ENCODE results near the gene MC3R. TPM values are rescaled to one million over a fixed set of nuclear protein-coding genes. Genes with fewer than 3 reads are reported as not detected.
A peak's percentile ranks its signal among the peaks of the same experiment; 100 is the strongest.
"Not testable (repeated sequence)": the region's sequence is repeated elsewhere in the genome, so short reads cannot be mapped to it uniquely, and the experiment has no call there.

Gene MC3R
- total RNA-seq, result not detected

- no peak within 1 kb of the TSS for H3K27ac Mint-ChIP-seq
- H3K4me3 Mint-ChIP-seq, result no peak within 1 kb of the TSS
- peaks cover 30 to 61% of the 10 kb centered on the region in 2 donors for H3K27me3 Mint-ChIP-seq
- no peaks in the 10 kb centered on the region for H3K36me3 Mint-ChIP-seq
- H3K9me3 Mint-ChIP-seq, result no peaks in the 10 kb centered on the region
- no peak for DNase-seq (ENCODE audit: low spot score)
- no peaks in the 10 kb centered on the region for H3K4me1 Mint-ChIP-seq (ENCODE audit: low read depth in 2 of 2)
- ATAC-seq, result peak in 1 of 2 donors; percentile 53
Observed at GRCh38 chr20:56247954-56248782, at the start of gene MC3R. MC3R (plus strand) TSS chr20:56248732; CDS start chr20:56248844, 112 bp downstream.

- Mint-ChIP-seq H3K36me3 (peaks cover 14% of the 10 kb centered on the region), H3K4me3 (no peak overlapping the region), H3K4me1 (ENCODE audit: low read depth in 2 of 2) (no peaks in the 10 kb centered on the region), H3K9me3 (peaks cover 10% of the 10 kb centered on the region), H3K27ac (no peak overlapping the region), H3K27me3 (peaks cover 4 to 15% of the 10 kb centered on the region in 2 donors)
- DNase-seq (ENCODE audit: low spot score) (no peak), ATAC-seq (no peak)
Observed at GRCh38 chr20:56200456-56200855, 48.1 kb upstream of the MC3R start.

GRCh38 chr20:56202493-56203077, 45.9 kb upstream of the MC3R start:
- Mint-ChIP-seq H3K27me3 (peaks cover 2 to 15% of the 10 kb centered on the region in 2 donors), H3K27ac (no peak overlapping the region), H3K36me3 (peaks cover 14% of the 10 kb centered on the region), H3K4me1 (ENCODE audit: low read depth in 2 of 2) (peaks cover 0 to under 1% of the 10 kb centered on the region in 2 donors), H3K9me3 (peaks cover 10% of the 10 kb centered on the region), H3K4me3 (no peak overlapping the region)
- ATAC-seq (no peak), DNase-seq (ENCODE audit: low spot score) (no peak)

- Mint-ChIP-seq H3K4me1 (ENCODE audit: low read depth in 2 of 2) (peaks cover 9 to 15% of the 10 kb centered on the region in 2 donors), H3K9me3 (peaks cover 10% of the 10 kb centered on the region), H3K27me3 (peaks cover 2 to 23% of the 10 kb centered on the region in 2 donors), H3K4me3 (no peak overlapping the region), H3K27ac (no peak overlapping the region), H3K36me3 (peaks cover 14% of the 10 kb centered on the region)
- ATAC-seq, result peak in 1 of 2 donors; percentile 45
- DNase-seq (ENCODE audit: low spot score), result no peak
Observed at GRCh38 chr20:56204206-56204605, 44.3 kb upstream of the MC3R start.

GRCh38 chr20:56205346-56205745, 43.2 kb upstream of the MC3R start:
- no peak for ATAC-seq
- H3K27ac Mint-ChIP-seq, result no peak overlapping the region

GRCh38 chr20:56207656-56208055, 40.9 kb upstream of the MC3R start:
- Mint-ChIP-seq H3K27ac (no peak overlapping the region), H3K9me3 (no peaks in the 10 kb centered on the region), H3K27me3 (peaks cover 2 to 27% of the 10 kb centered on the region in 2 donors), H3K4me3 (no peak overlapping the region), H3K4me1 (ENCODE audit: low read depth in 2 of 2) (peaks cover 14 to 19% of the 10 kb centered on the region in 2 donors), H3K36me3 (no peaks in the 10 kb centered on the region)
- no peak for ATAC-seq
- no peak for DNase-seq (ENCODE audit: low spot score)

More at GRCh38 chr20:56205346-56205745, 43.2 kb upstream of the MC3R start:
- DNase-seq (ENCODE audit: low spot score), result no peak
- H3K9me3 Mint-ChIP-seq, result peaks cover 4% of the 10 kb centered on the region
- H3K4me1 Mint-ChIP-seq (ENCODE audit: low read depth in 2 of 2), result peaks cover 14 to 16% of the 10 kb centered on the region in 2 donors
- H3K36me3 Mint-ChIP-seq, result peaks cover 5% of the 10 kb centered on the region
- peaks cover 2 to 26% of the 10 kb centered on the region in 2 donors for H3K27me3 Mint-ChIP-seq
- H3K4me3 Mint-ChIP-seq, result no peak overlapping the region

- H3K4me3 Mint-ChIP-seq, result no peak overlapping the region
- DNase-seq (ENCODE audit: low spot score) (no peak), ATAC-seq (no peak)
- H3K9me3 Mint-ChIP-seq, result no peaks in the 10 kb centered on the region
- H3K4me1 Mint-ChIP-seq (ENCODE audit: low read depth in 2 of 2), result peaks cover 14 to 19% of the 10 kb centered on the region in 2 donors
- H3K36me3 Mint-ChIP-seq, result no peaks in the 10 kb centered on the region
- no peak overlapping the region for H3K27ac Mint-ChIP-seq
- H3K27me3 Mint-ChIP-seq, result peaks cover 0 to 23% of the 10 kb centered on the region in 2 donors
Observed at GRCh38 chr20:56208121-56208520, 40.4 kb upstream of the MC3R start.

- H3K4me3 Mint-ChIP-seq, result no peak overlapping the region
- peaks cover 13 to 36% of the 10 kb centered on the region in 2 donors for H3K27me3 Mint-ChIP-seq
- no peak overlapping the region for H3K27ac Mint-ChIP-seq
- no peaks in the 10 kb centered on the region for H3K9me3 Mint-ChIP-seq
- H3K4me1 Mint-ChIP-seq (ENCODE audit: low read depth in 2 of 2), result peaks cover 14 to 19% of the 10 kb centered on the region in 2 donors
- DNase-seq (ENCODE audit: low spot score) (no peak), ATAC-seq (no peak)
- no peaks in the 10 kb centered on the region for H3K36me3 Mint-ChIP-seq
Observed at GRCh38 chr20:56211051-56211450, 37.5 kb upstream of the MC3R start.

GRCh38 chr20:56212091-56212490, 36.4 kb upstream of the MC3R start:
- H3K9me3 Mint-ChIP-seq, result no peaks in the 10 kb centered on the region
- peaks cover 14 to 19% of the 10 kb centered on the region in 2 donors for H3K4me1 Mint-ChIP-seq (ENCODE audit: low read depth in 2 of 2)
- ATAC-seq (no peak), DNase-seq (ENCODE audit: low spot score) (no peak)
- no peak overlapping the region for H3K4me3 Mint-ChIP-seq
- no peaks in the 10 kb centered on the region for H3K36me3 Mint-ChIP-seq
- no peak overlapping the region for H3K27ac Mint-ChIP-seq
- H3K27me3 Mint-ChIP-seq, result peaks cover 18 to 44% of the 10 kb centered on the region in 2 donors

GRCh38 chr20:56213321-56213720, 35.2 kb upstream of the MC3R start:
- ATAC-seq, result no peak
- Mint-ChIP-seq H3K4me3 (no peak overlapping the region), H3K27ac (no peak overlapping the region), H3K36me3 (no peaks in the 10 kb centered on the region), H3K27me3 (peaks cover 18 to 44% of the 10 kb centered on the region in 2 donors), H3K9me3 (no peaks in the 10 kb centered on the region), H3K4me1 (ENCODE audit: low read depth in 2 of 2) (peaks cover 12 to 13% of the 10 kb centered on the region in 2 donors)
- no peak for DNase-seq (ENCODE audit: low spot score)

GRCh38 chr20:56215115-56215514, 33.4 kb upstream of the MC3R start:
- Mint-ChIP-seq H3K4me3 (no peak overlapping the region), H3K27me3 (peaks cover 22 to 27% of the 10 kb centered on the region in 2 donors), H3K27ac (no peak overlapping the region), H3K9me3 (peaks cover 3% of the 10 kb centered on the region), H3K36me3 (no peaks in the 10 kb centered on the region), H3K4me1 (ENCODE audit: low read depth in 2 of 2) (peaks cover 0 to 4% of the 10 kb centered on the region in 2 donors)
- DNase-seq (ENCODE audit: low spot score) (no peak), ATAC-seq (no peak)

GRCh38 chr20:56217829-56218228, 30.7 kb upstream of the MC3R start:
- H3K27me3 Mint-ChIP-seq, result peaks cover 26 to 29% of the 10 kb centered on the region in 2 donors
- no peaks in the 10 kb centered on the region for H3K4me1 Mint-ChIP-seq (ENCODE audit: low read depth in 2 of 2)
- peaks cover 7% of the 10 kb centered on the region for H3K9me3 Mint-ChIP-seq
- DNase-seq (ENCODE audit: low spot score) (no peak), ATAC-seq (no peak)
- no peak overlapping the region for H3K27ac Mint-ChIP-seq
- no peak overlapping the region for H3K4me3 Mint-ChIP-seq
- no peaks in the 10 kb centered on the region for H3K36me3 Mint-ChIP-seq

GRCh38 chr20:56221186-56221585, 27.3 kb upstream of the MC3R start:
- H3K27ac Mint-ChIP-seq, result not testable (repeated sequence)

GRCh38 chr20:56222201-56222600, 26.3 kb upstream of the MC3R start:
- H3K27me3 Mint-ChIP-seq, result peaks cover 13 to 16% of the 10 kb centered on the region in 2 donors
- no peaks in the 10 kb centered on the region for H3K36me3 Mint-ChIP-seq
- H3K4me1 Mint-ChIP-seq (ENCODE audit: low read depth in 2 of 2), result no peaks in the 10 kb centered on the region
- no peak for ATAC-seq
- H3K27ac Mint-ChIP-seq, result no peak overlapping the region
- H3K4me3 Mint-ChIP-seq, result no peak overlapping the region
- H3K9me3 Mint-ChIP-seq, result peaks cover 7% of the 10 kb centered on the region
- no peak for DNase-seq (ENCODE audit: low spot score)

More at GRCh38 chr20:56221186-56221585, 27.3 kb upstream of the MC3R start:
- ATAC-seq; DNase-seq (ENCODE audit: low spot score); H3K4me3 Mint-ChIP-seq; H3K4me1 Mint-ChIP-seq (ENCODE audit: low read depth in 2 of 2); H3K9me3 Mint-ChIP-seq; H3K36me3 Mint-ChIP-seq: not testable (repeated sequence)
- peaks cover 15 to 18% of the 10 kb centered on the region in 2 donors for H3K27me3 Mint-ChIP-seq

All from natural killer cell treated with Interleukin-12 subunit alpha and Interleukin-12 subunit beta and Interleukin-15 and Interleukin-18, amount 100 ng/mL, for 72 hours (primary cell).